DND-41 (cell line): ENCODE measurements around the gene CYB5A.

Experiments used
- EZH2 ChIP-seq: IDR thresholded peaks from 3 replicates; pipeline ENCODE4 v1.6.1; 2012; ENCODE audit warnings: borderline replicate concordance, low read depth, mild to moderate bottlenecking, moderate library complexity, low read length, inconsistent platforms; ENCODE audit not compliant: severe bottlenecking
- TF ChIP-seq, protein P1 (sequence below): IDR thresholded peaks from 2 replicates; pipeline ENCODE4 v1.5.1; 2012; ENCODE audit warnings: borderline replicate concordance, low read length, moderate library complexity, mild to moderate bottlenecking; ENCODE audit not compliant: poor library complexity, severe bottlenecking; ENCODE audit errors: extremely low read depth

DNA sequence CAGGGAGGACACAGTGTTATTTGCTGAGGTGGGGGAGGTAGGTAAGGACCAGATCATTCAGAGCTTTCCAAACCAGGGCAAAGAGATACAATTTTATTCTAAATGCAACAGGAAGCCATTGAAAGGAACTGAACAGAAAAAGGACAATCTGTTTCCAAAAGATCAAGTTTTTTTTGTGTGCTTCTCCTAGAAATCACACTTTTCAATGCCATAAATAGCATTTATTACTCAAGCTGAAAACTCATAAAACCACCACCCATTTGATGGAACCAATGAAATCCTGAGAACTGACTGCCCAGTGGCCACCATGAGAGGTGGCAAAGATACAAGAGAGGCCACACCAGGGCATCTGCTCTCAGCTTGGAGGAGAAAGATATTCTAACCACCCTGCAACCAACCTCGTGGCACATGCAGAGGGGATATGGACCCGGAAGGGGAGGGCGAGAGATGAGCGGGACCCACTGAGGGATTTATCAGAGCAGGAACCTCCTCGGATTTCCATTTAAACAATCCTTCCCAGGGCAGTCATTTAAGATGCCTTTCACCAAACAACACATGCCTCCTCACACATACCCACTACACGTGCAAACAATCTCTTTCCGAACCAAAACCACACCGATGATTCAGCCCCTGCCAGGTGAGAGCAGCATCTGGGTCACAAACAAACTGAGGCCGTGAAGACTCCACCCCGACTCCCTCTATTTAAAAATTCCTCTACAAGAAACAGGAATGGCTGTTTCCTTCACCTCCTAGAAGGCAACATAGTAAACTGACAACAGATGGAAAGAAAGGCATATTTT lies 8.8 kb downstream of the CYB5A start:
- TF ChIP-seq, protein P1, sequence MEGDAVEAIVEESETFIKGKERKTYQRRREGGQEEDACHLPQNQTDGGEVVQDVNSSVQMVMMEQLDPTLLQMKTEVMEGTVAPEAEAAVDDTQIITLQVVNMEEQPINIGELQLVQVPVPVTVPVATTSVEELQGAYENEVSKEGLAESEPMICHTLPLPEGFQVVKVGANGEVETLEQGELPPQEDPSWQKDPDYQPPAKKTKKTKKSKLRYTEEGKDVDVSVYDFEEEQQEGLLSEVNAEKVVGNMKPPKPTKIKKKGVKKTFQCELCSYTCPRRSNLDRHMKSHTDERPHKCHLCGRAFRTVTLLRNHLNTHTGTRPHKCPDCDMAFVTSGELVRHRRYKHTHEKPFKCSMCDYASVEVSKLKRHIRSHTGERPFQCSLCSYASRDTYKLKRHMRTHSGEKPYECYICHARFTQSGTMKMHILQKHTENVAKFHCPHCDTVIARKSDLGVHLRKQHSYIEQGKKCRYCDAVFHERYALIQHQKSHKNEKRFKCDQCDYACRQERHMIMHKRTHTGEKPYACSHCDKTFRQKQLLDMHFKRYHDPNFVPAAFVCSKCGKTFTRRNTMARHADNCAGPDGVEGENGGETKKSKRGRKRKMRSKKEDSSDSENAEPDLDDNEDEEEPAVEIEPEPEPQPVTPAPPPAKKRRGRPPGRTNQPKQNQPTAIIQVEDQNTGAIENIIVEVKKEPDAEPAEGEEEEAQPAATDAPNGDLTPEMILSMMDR: no peak
- TF ChIP-seq EZH2: no peak
